ENCODE results near the gene CYP2C18. TPM values are rescaled to one million over a fixed set of nuclear protein-coding genes. Genes with fewer than 3 reads are reported as not detected.
"Not testable (repeated sequence)": the region's sequence is repeated elsewhere in the genome, so short reads cannot be mapped to it uniquely, and the experiment has no call there.

Gene CYP2C18
- total RNA-seq, 1 donor: under 0.01 TPM

DNA sequence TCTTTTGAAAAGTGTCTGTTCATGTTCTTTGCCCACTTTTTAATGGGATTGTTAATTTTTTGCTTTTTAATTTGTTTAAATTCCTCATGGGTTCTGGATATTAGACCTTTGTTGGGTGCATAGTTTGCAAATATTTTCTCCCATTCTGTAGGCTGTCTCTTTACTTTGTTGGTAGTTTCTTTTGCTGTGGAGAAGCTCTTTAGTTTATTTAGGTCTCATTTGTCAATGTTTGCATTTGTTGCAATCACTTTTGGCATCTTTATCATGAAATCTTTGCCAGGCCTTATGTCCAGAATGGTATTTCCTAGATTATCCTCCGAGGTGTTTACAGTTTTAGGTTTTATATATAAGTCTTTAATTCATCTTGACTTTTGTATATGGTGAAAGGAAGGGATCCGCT lies 55.1 kb downstream of the CYP2C18 start:
- no peak for DNase-seq (ENCODE audit: low read depth in 2 of 3, low spot score in 2 of 3)

DNA sequence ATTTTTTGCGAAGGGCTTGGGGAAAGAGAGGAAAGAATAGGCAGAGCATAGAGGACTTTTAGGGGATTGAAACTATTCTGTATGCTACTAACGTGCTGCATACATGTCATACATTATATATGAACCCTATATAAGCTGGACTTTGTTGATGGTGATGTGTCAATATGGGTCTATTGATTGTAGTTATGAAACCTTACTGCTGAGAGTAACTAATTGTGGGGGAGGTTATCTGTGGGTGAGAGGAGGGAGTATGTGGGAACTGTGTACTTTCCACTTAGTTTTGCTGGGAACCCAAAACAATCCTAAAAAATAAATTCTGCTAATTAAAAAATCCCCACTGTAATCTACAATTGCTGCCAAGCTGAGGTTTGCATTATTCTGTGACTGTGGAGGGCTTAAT lies 63.6 kb downstream of the CYP2C18 start:
- DNase-seq (ENCODE audit: low read depth in 2 of 3, low spot score in 2 of 3): no peak

GRCh38 chr10:94747838-94748237 lies 64.3 kb downstream of the CYP2C18 start:
- no peak for DNase-seq (ENCODE audit: low read depth in 2 of 3, low spot score in 2 of 3)

DNA sequence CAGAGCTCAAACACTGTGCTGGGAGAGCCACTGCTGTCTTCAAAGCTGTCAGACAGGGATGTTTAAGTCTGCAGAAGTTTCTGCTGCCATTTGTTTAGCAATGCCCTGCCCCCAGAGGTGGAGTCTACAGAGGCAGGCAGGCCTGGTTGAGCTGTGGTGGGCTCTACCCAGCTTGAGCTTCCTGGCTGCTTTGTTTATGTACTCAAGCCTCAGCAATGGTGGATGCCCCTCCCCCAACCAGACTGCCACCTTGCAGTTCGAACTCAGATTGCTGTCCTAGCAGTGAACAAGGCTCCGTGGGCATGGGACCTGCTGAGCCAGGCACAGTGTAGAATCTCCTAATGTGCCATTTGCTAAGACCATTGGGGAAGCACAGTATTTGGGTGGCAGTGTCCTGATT lies 74.4 kb downstream of the CYP2C18 start:
- DNase-seq (ENCODE audit: low read depth in 2 of 3, low spot score in 2 of 3): no peak

DNA sequence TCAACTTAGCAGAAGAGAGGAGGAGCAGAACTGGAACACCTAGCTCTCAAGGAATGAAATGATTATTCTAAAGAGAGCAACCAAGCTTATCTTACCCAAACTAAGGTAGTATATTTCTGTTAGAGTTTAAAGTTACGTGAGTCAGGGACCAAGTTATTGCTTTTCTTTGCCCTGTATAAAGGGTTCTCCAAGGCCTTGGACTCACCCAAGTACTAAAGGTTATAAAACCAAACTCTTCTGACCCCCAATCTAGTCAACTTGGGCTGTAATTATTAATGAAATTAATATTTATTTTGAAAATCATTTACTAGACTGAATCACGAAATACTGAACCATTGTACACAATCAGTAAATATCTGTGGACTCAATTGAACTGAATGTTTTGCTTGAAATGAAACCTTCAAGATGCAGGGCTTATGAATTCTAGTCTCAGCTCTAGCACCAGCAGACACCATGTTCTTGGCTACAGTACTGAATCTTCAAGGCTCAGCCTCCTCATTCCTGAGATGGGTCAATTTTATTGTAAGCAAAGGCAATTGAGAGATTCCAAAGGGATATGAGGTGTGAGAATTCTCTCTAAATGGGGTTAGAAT lies 77.2 kb downstream of the CYP2C18 start:
- DNase-seq (ENCODE audit: low read depth in 2 of 3, low spot score in 2 of 3): no peak

DNA sequence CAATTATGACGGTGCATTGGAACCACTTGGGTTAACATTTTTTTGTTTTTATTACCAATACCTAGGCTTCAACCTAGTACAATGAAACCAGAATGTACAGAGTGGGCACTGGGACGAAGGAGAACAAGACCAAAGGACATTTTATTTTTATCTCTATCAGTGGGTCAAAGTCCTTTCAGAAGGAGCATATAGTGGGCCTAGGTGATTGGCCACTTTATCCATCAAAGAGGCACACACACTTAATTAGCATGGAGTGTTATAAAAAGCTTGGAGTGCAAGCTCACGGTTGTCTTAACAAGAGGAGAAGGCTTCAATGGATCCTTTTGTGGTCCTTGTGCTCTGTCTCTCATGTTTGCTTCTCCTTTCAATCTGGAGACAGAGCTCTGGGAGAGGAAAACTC lies 78.9 kb downstream of the CYP2C18 start, which contains the start of gene CYP2C19:
TSS of gene CYP2C19 (plus strand) at position 289 of the 400 bp plus-strand sequence. CDS start at position 314, 25 bp downstream.
- no peak for DNase-seq (ENCODE audit: low read depth in 2 of 3, low spot score in 2 of 3)

DNA sequence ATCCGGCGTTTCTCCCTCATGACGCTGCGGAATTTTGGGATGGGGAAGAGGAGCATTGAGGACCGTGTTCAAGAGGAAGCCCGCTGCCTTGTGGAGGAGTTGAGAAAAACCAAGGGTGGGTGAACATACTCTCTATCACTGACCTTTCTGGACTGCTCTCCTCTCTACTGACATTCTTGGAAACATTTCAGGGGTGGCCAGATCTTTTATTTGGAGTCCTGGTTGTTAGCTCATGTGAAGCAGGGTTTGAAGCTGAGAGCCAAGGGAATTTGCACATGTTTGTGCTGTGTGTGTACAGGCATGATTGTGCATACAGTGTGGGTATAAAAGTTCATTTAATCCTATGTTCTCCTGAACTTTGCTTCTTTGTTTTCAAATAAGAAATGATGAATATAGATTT lies 91.9 kb downstream of the CYP2C18 start:
- DNase-seq (ENCODE audit: low read depth in 2 of 3, low spot score in 2 of 3): not testable (repeated sequence)

DNA sequence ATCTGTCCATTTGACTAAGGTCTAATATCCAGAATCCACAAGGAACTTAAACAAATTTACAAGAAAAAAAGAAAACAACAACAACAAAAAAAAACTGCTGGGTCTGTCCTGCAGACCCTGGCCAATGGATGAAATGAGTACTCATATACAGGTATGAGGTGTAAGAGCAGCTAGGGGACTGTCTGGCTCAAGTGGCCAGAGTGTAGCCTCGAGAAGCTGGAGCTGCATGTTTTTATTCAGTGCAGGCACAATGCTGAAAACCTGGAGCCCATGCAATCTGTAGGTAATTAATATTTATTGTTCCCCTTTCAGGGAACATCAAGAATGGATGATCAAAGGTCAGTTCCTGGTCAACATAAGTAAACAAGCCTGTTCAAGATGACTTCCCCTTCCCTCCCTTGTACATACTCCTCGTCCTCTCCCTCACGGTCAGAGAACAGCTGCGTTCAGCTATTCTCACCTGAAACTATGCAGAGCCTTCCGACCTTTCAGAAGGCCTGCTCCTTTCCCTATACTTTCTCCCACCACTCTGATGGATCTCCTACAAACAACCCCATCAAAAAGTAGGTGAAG lies 94.4 kb downstream of the CYP2C18 start:
- DNase-seq (ENCODE audit: low read depth in 2 of 3, low spot score in 2 of 3): no peak

- no peak for DNase-seq (ENCODE audit: low read depth in 2 of 3, low spot score in 2 of 3)
These were observed 97.3 kb downstream of the CYP2C18 start for GRCh38 chr10:94780844-94781243.

DNA sequence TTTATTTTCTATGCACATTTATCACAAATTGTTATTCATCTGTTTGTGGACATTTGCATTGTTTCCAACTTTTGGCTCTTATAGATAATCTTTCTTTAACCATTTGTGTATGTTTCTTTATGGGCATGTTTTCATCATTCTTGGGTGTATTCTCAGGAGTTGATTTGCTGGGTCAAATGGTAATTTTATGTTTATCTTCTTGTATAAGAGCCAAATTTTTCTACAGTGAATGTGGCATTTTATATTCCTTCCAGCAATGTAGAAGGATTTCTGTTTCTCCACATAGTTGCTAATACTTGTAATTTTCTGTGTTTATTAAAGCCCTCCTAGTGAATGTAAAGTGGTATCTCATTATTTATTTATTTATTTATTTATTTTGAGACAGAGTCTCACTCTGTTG lies 100.7 kb downstream of the CYP2C18 start:
- DNase-seq (ENCODE audit: low read depth in 2 of 3, low spot score in 2 of 3): no peak

DNA sequence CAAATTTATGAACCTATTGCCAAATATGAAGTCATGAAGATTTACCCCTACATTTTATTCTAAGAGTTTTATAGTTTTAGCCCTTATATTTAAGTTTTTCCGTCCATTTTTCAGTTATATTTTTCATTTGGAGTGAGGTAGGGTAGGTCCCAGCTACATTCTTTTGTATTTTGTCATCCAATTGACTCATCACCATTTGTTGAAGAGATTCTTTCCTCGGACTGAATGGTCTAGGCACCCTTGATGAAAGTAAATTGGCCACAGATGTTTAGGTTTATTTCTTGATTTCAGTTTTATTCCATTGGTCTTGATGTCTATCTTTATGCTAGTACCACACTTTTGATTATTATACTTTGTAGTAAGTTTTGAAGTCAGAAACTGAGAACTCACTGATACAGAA lies 101.7 kb downstream of the CYP2C18 start:
- DNase-seq (ENCODE audit: low read depth in 2 of 3, low spot score in 2 of 3): no peak

Other genes starting within 250 kb of the CYP2C18 start
- 29.6 TPM for gene HELLS, start 137.9 kb upstream of the CYP2C18 start, total RNA-seq
- not detected for gene CYP2C19, start 79.0 kb downstream of the CYP2C18 start, total RNA-seq

Measured in hematopoietic multipotent progenitor cell (in vitro differentiated cells).